Stromal cell of bone marrow (primary cell): Measurements from ENCODE around the gene HCRTR1.
A peak's percentile ranks its signal among the peaks of the same experiment; 100 is the strongest.

Experiments
- DNase-seq: peaks from one replicate; pipeline ENCODE4 v3.0.0-alpha.2; 2012; ENCODE audit warnings: low read depth

The HCRTR1 gene

GRCh38 chr1:31650161-31651088 lies 32.9 kb downstream of the HCRTR1 start:
- no peak for DNase-seq

GRCh38 chr1:31651089-31651420 lies 33.6 kb downstream of the HCRTR1 start:
- DNase-seq = no peak

- no peak for DNase-seq
These were observed 34.3 kb downstream of the HCRTR1 start for GRCh38 chr1:31651766-31652165.

- DNase-seq = no peak
These were observed 35.5 kb downstream of the HCRTR1 start for GRCh38 chr1:31652891-31653499.

GRCh38 chr1:31653717-31654473 lies 36.4 kb downstream of the HCRTR1 start:
- no peak for DNase-seq

GRCh38 chr1:31654474-31654776 lies 36.9 kb downstream of the HCRTR1 start:
- DNase-seq = no peak

DNA sequence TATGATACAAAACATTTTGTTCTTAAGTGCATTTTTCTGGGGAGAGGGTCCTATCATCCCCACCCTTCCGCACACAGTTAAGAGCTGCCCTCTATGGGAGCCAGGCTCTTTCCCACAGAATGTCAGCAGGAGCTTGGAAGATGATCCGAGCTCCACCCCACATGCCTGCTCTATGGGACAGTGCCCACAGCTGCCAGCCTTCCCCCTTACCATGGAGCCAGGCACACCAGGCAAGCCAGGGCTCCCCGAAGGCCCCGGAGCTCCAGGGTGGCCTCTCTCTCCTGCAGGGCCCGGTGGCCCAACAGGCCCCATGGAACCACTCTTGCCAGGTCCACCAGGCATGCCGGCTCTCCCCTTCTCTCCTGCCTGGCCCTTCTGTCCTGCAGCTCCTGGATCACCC lies 37.6 kb downstream of the HCRTR1 start:
- DNase-seq = no peak

- DNase-seq = no peak
These were observed 38.3 kb downstream of the HCRTR1 start for GRCh38 chr1:31655756-31656155.

GRCh38 chr1:31657020-31657804 lies 39.7 kb downstream of the HCRTR1 start:
- DNase-seq = no peak

DNA sequence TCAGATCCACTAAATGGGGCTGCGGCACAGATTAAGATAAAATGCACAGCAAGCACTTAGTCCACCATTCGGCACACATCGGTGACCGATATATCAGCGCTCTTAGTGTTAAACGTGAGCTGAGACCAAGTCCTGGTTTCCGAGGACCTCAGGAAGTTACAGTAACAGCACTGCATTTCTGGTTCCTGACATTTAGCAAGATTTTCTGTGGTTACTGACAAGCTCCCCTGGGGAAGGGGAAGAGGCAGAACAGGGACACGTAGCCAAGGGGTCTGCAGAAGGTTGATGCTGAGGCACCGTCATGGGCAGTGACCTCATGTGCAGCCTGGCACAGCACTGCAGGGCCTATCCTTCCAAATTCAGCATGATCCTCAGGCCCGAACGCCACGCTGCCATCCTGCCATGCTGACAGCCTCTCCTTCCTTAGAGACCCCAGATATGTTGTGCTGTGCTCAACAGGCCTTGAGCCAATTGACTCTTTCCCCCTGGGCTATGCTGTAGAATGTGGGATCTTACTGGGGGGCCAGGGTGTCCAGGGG lies 40.6 kb downstream of the HCRTR1 start:
- no peak for DNase-seq

GRCh38 chr1:31658721-31659120 lies 41.2 kb downstream of the HCRTR1 start:
- DNase-seq = peak; percentile 52

- DNase-seq = no peak
These were observed 42.4 kb downstream of the HCRTR1 start for GRCh38 chr1:31659889-31660288.

DNA sequence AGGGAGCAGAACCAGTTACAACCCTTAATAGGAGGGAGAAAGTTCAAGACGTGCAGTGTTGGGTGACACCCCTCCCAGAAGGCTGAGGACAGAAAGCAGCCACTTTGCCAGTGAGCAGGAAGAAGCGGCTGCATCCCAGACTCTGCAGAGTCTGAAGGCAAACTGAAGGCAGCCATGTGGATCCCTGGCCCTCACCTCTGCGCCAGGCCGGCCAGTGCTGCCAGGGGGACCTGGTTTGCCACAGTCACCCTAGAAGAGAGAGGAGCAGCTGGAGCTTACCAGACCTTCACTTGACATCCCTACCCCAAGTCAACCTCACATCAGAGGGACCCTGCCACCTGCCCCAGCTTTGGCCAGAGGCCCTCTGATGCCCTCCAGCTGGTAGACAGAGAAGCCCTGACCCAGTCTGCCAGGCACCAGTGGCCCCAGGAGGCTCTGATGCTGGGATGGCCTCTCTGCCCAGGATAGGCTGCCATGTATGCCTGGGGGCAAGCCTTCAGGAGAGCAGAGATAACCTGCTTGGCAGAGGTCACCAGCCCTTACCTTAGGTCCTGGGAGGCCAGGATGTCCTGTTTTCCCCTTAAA lies 43.5 kb downstream of the HCRTR1 start:
- DNase-seq = no peak

GRCh38 chr1:31661856-31662255 lies 44.4 kb downstream of the HCRTR1 start:
- DNase-seq = no peak

DNA sequence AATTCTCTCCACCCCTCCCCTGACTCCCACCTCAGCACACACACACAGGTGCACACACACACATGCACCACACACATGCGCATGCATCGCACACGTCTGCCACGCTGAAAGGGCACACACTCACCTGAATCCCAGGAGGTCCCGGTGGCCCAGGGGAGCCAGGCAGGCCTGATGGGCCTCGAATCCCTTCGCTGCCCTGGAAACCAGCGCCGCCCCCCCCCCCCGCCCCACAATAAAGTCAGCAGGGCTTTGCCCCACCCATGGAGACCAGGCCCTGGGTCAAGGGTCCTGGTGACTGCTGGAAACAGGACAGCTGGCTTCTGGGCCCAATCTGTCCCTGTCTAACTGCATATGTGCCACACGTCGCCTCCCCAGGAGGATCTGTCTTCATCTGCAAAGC lies 45.0 kb downstream of the HCRTR1 start:
- DNase-seq = no peak

- DNase-seq = no peak
These were observed 46.3 kb downstream of the HCRTR1 start for GRCh38 chr1:31663622-31664452.

GRCh38 chr1:31664528-31664927 lies 47.0 kb downstream of the HCRTR1 start:
- DNase-seq = no peak

- DNase-seq = no peak
These were observed 47.9 kb downstream of the HCRTR1 start for GRCh38 chr1:31665234-31665878.

DNA sequence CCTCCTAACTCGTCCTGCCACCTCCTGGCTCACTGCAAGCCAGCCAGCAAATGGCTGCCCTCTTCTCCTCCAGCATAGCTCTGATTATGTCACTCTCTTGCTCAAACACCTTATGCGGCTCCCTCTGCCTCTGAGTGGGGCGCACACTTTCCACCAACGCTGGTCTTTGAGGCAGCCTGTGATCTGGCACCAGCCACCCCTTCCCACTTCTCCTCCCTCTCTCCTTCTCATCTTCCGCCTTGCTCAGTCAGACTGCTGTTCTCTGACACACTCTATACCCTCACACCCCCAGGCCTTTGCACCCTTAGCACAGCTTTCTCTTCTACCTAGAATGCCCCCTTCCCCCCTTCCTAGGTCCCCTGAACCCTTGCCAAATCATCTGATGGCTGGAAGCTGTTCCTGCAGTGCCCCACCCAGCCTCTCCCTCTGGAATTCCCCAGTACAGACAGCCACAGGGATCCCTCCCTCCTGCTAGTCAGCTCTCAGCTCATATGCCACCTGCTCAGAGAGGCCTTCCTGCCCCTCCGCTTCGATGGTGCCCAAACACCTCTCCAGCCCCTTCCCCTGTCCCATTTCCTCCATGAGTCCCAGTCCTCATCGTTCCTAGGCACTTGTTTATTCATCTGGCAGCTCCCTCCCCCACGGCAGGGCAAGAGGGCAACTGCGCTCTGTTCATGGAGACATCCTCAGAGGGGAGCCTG lies 48.9 kb downstream of the HCRTR1 start:
- DNase-seq = no peak
